HG03108 (cell line): ENCODE results near the gene TRAPPC1.
A peak's percentile ranks its signal among the peaks of the same experiment; 100 is the strongest.

Source experiments
- ATAC-seq: cut with Tn5 transposase; IDR thresholded peaks from one replicate; pipeline ENCODE4 v1.9.1; 2021; ENCODE audit warnings: moderate library complexity; ENCODE audit not compliant: unreplicated experiment

The TRAPPC1 gene

GRCh38 chr17:7903154-7904103, 28.3 kb downstream of the TRAPPC1 start:
- ATAC-seq, result no peak

DNA sequence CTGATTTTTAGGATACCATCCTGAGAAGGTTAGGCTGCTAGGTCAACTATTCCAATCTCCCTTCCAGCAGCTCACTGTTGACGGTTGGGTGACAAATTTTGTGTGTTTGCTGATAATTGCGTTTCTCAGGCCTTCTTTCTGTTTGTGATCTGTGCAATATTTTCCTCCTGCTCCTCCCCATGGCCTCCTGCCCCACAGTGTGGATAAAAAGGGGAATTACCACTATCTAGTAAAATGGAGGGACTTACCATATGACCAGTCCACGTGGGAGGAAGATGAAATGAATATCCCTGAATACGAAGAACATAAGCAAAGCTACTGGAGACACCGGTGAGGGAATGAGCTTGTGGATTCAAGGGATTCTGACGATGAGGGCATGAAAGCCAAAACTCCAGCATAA, 34.0 kb downstream of the TRAPPC1 start:
- no peak for ATAC-seq

- ATAC-seq, result no peak
Measured at GRCh38 chr17:7897090-7897489, 34.7 kb downstream of the TRAPPC1 start.

GRCh38 chr17:7894866-7895265, 36.9 kb downstream of the TRAPPC1 start:
- no peak for ATAC-seq

DNA sequence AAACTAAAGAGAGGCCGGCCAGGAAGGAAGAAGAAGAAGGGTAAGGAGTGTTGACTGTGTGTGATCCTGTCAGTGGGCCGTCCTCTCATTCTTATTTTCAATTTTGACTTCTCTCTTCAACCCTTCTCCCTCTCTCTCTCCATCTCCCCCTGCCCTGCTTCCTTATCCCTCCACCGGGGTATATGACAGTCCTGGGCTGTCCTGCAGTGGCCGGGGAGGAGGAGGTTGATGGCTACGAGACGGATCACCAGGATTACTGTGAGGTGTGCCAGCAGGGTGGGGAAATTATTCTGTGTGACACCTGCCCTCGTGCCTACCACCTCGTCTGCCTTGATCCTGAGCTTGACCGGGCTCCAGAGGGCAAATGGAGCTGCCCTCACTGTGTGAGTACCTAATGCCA, 37.5 kb downstream of the TRAPPC1 start:
- ATAC-seq, result no peak

GRCh38 chr17:7893187-7893880, 38.4 kb downstream of the TRAPPC1 start:
- ATAC-seq, result no peak

GRCh38 chr17:7889166-7889955, 42.4 kb downstream of the TRAPPC1 start:
- no peak for ATAC-seq

DNA sequence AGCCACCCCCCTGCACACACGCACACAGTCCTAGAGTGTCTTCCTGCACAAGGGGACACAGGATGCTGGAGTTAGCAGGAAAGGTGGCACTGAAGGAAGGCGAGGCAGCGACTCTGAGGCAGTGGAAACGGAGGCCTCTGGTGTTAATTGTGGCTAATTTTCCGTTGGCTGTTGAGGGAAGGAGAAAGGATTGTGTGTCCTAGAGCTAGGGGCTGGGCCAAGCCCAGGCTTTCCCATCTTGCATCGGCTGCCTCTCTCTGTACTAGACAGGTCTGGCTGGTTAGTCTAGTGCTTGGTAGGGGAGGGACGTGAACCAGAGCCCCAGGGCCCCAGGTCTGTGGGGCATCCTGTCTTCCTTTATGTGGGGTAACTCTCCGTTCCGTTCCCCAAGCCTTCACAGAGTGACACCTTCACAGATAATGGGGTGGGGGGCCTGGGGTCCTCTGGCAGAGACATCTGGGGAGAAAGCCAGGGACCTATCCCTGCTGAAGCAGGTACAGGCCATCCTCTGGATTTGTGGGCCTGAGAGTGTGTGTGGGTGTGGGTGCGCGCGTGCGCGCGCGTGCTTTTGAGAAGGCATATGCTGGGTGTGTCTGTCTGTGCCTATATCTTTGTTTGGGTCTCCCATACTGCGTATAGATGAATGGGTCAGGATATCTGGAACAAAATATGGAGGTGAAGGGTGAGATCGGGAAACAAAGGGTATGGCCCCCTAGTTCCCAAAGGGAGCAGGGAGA, 43.4 kb downstream of the TRAPPC1 start, which contains the start of gene CHD3:
Gene CHD3, plus strand, starts transcription at position 606 of the 737 bp plus-strand sequence. CDS start 212 bp downstream, outside the sequence.
- ATAC-seq, result no peak

DNA sequence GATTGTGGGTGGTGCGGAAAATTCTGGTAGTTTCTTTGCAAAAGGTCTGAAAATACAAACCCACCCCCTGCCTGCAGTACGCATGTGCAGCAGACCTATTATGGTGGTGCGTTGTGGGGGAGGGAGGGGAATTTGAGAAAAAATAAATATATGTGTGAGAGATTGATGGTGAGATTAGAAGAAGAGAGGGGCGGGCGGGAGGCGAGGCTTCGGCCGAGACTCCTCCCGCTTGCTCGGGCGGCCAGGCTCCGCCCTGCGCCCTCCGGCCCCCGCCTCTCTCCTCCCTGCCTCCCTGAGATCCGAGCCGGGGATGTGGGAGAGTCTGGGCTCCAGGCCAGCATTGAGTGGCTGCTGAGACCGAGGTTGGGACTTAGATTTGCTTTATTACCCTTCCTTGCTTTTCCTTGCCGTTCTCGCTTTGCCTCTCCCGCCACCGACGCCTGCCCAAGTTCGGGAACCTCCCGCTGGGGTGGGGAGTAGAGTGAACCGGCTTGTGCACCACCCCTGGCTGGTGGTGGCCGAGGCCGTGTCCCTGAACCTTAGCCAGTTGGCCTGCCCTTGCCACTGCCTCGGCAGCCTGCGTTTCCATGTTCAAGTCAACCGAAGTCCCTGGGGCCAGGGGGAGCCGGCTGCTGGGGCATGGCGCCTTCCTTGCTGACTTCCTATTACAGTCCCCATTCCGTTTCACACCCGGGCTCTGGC, 44.1 kb downstream of the TRAPPC1 start:
- ATAC-seq, result peak; percentile 51

GRCh38 chr17:7887038-7887481, 44.7 kb downstream of the TRAPPC1 start:
- no peak for ATAC-seq

GRCh38 chr17:7886227-7887037, 45.3 kb downstream of the TRAPPC1 start:
- no peak for ATAC-seq

DNA sequence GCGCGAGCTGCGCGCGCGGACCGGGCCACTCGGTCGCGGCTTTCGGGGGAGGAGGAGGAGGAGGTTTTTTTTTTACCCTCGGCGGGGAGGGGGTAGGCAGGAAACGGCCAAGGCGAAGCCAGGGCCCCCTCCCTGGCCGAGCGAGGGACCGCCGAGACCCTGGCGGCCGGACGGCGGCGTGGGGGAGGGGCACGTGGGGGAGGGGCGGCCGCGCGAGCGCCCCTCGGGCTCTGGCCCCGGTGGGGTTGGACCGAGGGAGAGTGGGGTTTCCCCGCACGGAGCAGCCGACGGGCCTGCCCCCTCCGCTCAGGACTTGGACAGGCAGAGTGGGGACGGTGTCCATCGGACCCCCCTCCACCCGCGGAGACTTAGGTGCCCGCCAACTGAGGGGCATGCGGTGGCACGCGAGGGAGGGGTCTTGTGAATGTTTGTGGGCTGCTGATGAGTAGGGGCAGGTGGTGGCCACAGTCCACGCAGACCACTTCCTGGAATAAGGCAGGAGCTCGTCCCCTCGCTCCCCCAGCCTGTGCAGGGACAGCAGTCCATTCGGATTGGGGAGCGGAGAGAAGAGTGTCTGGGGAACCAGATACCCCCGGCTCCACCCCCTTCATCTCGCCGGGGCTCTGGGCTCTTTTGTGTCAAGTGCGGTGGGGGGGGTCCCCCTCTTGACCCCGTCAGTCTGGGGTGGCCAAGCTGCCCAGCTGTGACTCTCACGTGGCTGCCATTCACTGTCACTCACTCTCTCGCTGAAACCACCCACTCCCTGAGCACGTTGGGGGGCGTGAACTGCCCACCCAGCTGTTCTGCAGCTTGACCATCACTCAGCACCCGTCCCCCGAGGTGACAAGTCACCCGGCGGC, 46.1 kb downstream of the TRAPPC1 start:
- no peak for ATAC-seq

GRCh38 chr17:7884581-7885366, 47.0 kb downstream of the TRAPPC1 start:
- no peak for ATAC-seq

GRCh38 chr17:7883781-7884386, 47.9 kb downstream of the TRAPPC1 start:
- ATAC-seq, result no peak

- ATAC-seq, result no peak
Measured at GRCh38 chr17:7882629-7883028, 49.1 kb downstream of the TRAPPC1 start.

GRCh38 chr17:7882068-7882467, 49.7 kb downstream of the TRAPPC1 start:
- no peak for ATAC-seq
